Liver (tissue), 9 donors: ENCODE results near the gene ARHGDIB. TPM values are rescaled to one million over a fixed set of nuclear protein-coding genes. Genes with fewer than 3 reads are reported as not detected.

Experiments
- DNase-seq: peaks from one replicate; pipeline ENCODE4 v3.0.0-alpha.2; 2017; ENCODE audit warnings: low spot score
- H3K27ac ChIP-seq, 2 donors: one replicate each; pipeline ENCODE4 v1.7.0; 2013; ENCODE audit warnings: inconsistent platforms in 2 of 2, low read length in 2 of 2, control low read depth in 1 of 2, low read depth in 1 of 2, mild to moderate bottlenecking in 1 of 2
- H3K27me3 ChIP-seq, 4 donors: one replicate each; pipeline versions ENCODE4 v1.6.1 to v1.7.0; 2013; ENCODE audit warnings: low read length in 3 of 4, inconsistent platforms in 1 of 4, mild to moderate bottlenecking in 1 of 4, moderate library complexity in 1 of 4; ENCODE audit not compliant: control insufficient read depth in 4 of 4, insufficient read depth in 4 of 4
- H3K36me3 ChIP-seq, 4 donors: one replicate each; pipeline versions ENCODE4 v1.6.1 to v1.7.0; 2013; ENCODE audit warnings: low read length in 3 of 4, mild to moderate bottlenecking in 3 of 4, low read depth in 1 of 4, moderate library complexity in 1 of 4; ENCODE audit not compliant: control insufficient read depth in 4 of 4, insufficient read depth in 3 of 4
- H3K4me1 ChIP-seq, 4 donors: one replicate each; pipeline versions ENCODE4 v1.6.1 to v1.7.0; 2013; ENCODE audit warnings: low read length in 3 of 4, mild to moderate bottlenecking in 3 of 4, moderate library complexity in 1 of 4; ENCODE audit not compliant: control insufficient read depth in 4 of 4, insufficient read depth in 4 of 4
- H3K4me3 ChIP-seq, 3 donors: one replicate each; pipeline versions ENCODE4 v1.6.1 to v1.7.0; 2013; ENCODE audit warnings: low read length in 3 of 3, control low read depth in 1 of 3, low read depth in 1 of 3, mild to moderate bottlenecking in 1 of 3
- H3K9ac ChIP-seq, 2 donors: one replicate each; pipeline ENCODE4 v1.7.0; 2013; ENCODE audit warnings: low read length in 2 of 2, mild to moderate bottlenecking in 2 of 2, moderate library complexity in 2 of 2, control low read depth in 1 of 2, low read depth in 1 of 2
- H3K9me3 ChIP-seq, 4 donors: one replicate each; pipeline versions ENCODE4 v1.6.1 to v1.7.0; 2013; ENCODE audit warnings: low read length in 3 of 4; ENCODE audit not compliant: control insufficient read depth in 4 of 4
- EGR1 ChIP-seq, 2 donors: IDR thresholded peaks; 2 replicates each; pipeline ENCODE4 v1.6.1; 2016 to 2018; ENCODE audit warnings: antibody characterized with exemption in 2 of 2, low read depth in 2 of 2
- FOXA1 ChIP-seq: IDR thresholded peaks from 2 replicates; pipeline ENCODE4 v1.6.1; 2016; ENCODE audit warnings: antibody characterized with exemption
- FOXA2 ChIP-seq: IDR thresholded peaks from 2 replicates; pipeline ENCODE4 v1.6.1; 2016; ENCODE audit warnings: antibody characterized with exemption
- GABPA ChIP-seq, 2 donors: IDR thresholded peaks in 1 of 2; conservative IDR thresholded peaks in 1 of 2; 2 replicates each; pipeline ENCODE4 v1.6.1; 2016; ENCODE audit warnings: antibody characterized with exemption in 2 of 2, mild to moderate bottlenecking in 1 of 2, moderate library complexity in 1 of 2
- HNF4A ChIP-seq, 2 donors: conservative IDR thresholded peaks; 2 replicates each; pipeline ENCODE4 v1.6.1; 2016; ENCODE audit warnings: antibody characterized with exemption in 2 of 2, mild to moderate bottlenecking in 2 of 2
- HNF4G ChIP-seq: IDR thresholded peaks from 2 replicates; pipeline ENCODE4 v1.6.1; 2016; ENCODE audit warnings: antibody characterized with exemption
- JUND ChIP-seq, 2 donors: IDR thresholded peaks; 2 replicates each; pipeline ENCODE4 v1.6.1; 2016; ENCODE audit warnings: antibody characterized with exemption in 2 of 2
- MAX ChIP-seq: IDR thresholded peaks from 2 replicates; pipeline ENCODE4 v1.6.1; 2016; ENCODE audit warnings: antibody characterized with exemption
- NR2F2 ChIP-seq: IDR thresholded peaks from 2 replicates; pipeline ENCODE4 v1.6.1; 2016; ENCODE audit warnings: antibody characterized with exemption
- RAD21 ChIP-seq, 2 donors: IDR thresholded peaks; 2 replicates each; pipeline ENCODE4 v1.6.1; 2016; ENCODE audit warnings: antibody characterized with exemption in 2 of 2, mild to moderate bottlenecking in 2 of 2
- REST ChIP-seq: IDR thresholded peaks from 2 replicates; pipeline ENCODE4 v1.6.1; 2016; ENCODE audit warnings: antibody characterized with exemption, mild to moderate bottlenecking
- RXRA ChIP-seq, 2 donors: IDR thresholded peaks; 2 replicates each; pipeline ENCODE4 v1.6.1; 2017 to 2018; ENCODE audit warnings: antibody characterized with exemption in 2 of 2, mild to moderate bottlenecking in 1 of 2
- SP1 ChIP-seq: IDR thresholded peaks from 2 replicates; pipeline ENCODE4 v1.6.1; 2018; ENCODE audit warnings: antibody characterized with exemption, mild to moderate bottlenecking
- TAF1 ChIP-seq: conservative IDR thresholded peaks from 2 replicates; pipeline ENCODE4 v1.6.1; 2016; ENCODE audit warnings: antibody characterized with exemption, mild to moderate bottlenecking
- ZBTB33 ChIP-seq: IDR thresholded peaks from 2 replicates; pipeline ENCODE4 v1.6.1; 2016; ENCODE audit warnings: antibody characterized with exemption
- WGBS: extraction: QIAGEN DNeasy Blood & Tissue Kit; methylation state at CpG from one replicate; pipeline ENCODE4 v1.1.7; 2013; 5-methylcytosine and 5-hydroxymethylcytosine counted together
- polyA plus RNA-seq, 2 donors: library from polyadenylated mRNA; stranded (reverse) in 1 of 2; unstranded in 1 of 2; fragments of 200-250 nt in 1 of 2; fragments of >200 nt in 1 of 2; fragmentation: Nextera tagmentation in 1 of 2; extraction: Ambion mirVana in 1 of 2; gene quantifications; one replicate each; pipeline versions ENCODE4 v1.2.1 to v1.2.3, GENCODE V29; 2013 to 2015
- total RNA-seq, 2 donors: library from RNA; depleted of rRNA; stranded (reverse); fragments of >200 nt; gene quantifications; one replicate each; pipeline ENCODE4 v1.2.3, GENCODE V29; 2014
- TF ChIP-seq, protein P1 (sequence below): IDR thresholded peaks from 2 replicates; pipeline ENCODE4 v1.6.1; 2016; ENCODE audit warnings: antibody characterized with exemption
- TF ChIP-seq, protein P2 (sequence below): fragments of 150-350 bp; IDR thresholded peaks from 2 replicates; pipeline ENCODE4 v1.5.1; 2017; ENCODE audit warnings: improper control_type of control experiment, low read depth, low read length; ENCODE audit not compliant: missing input control
- donor health status: healthy.
- donor health status: healthy.
- donor health status: healthy.
- donor health status: healthy.
- donor health status: healthy.

The ARHGDIB gene
- total and polyA plus RNA-seq, 4 donors: 36.3 to 66.9 (median 47.5) TPM

DNA sequence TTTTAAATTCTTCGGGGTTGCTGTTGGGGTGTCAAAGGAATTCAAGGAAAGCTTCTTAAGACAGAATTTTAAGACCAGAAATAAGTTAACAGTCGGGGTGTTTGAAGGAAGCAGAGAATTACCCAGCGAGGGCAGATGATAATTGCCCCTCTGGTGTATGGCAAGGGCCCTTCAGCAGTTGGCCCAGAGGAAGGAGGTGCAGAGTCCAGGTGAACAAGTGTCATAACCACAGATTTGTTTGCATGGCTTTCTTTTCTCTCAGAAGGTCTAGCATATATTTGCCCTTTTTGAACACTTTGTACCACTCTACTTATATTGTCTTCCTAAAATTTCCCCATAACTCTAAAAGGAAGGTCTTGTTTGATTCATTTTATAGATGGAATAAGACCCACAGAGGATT lies 13.2 kb upstream of the ARHGDIB start:
- Histone ChIP-seq H3K4me1 (no peaks in the 10 kb centered on the region), H3K4me3 (no peak overlapping the region), H3K9ac (no peak overlapping the region), H3K36me3 (no peaks in the 10 kb centered on the region), H3K27me3 (no peaks in the 10 kb centered on the region), H3K9me3 (no peaks in the 10 kb centered on the region), H3K27ac (no peak overlapping the region)
- TF ChIP-seq REST (no peak), MAX (no peak), JUND (IDR thresholded peaks at IDR 0.05) (no peak), EGR1 (IDR thresholded peaks at IDR 0.05; ENCODE audit: low read depth in 2 of 2) (no peak), TAF1 (no peak), HNF4A (conservative IDR thresholded peaks at IDR 0.05) (no peak), RAD21 (IDR thresholded peaks at IDR 0.05) (no peak), GABPA (IDR thresholded peaks at IDR 0.05 in 1 of 2, conservative IDR thresholded peaks at IDR 0.05 in 1 of 2) (no peak), HNF4G (no peak), FOXA2 (no peak), RXRA (IDR thresholded peaks at IDR 0.05) (no peak), ZBTB33 (no peak), NR2F2 (no peak), SP1 (no peak), FOXA1 (no peak)
- TF ChIP-seq, protein P1, sequence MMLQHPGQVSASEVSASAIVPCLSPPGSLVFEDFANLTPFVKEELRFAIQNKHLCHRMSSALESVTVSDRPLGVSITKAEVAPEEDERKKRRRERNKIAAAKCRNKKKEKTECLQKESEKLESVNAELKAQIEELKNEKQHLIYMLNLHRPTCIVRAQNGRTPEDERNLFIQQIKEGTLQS: no peak
- TF ChIP-seq, protein P2, sequence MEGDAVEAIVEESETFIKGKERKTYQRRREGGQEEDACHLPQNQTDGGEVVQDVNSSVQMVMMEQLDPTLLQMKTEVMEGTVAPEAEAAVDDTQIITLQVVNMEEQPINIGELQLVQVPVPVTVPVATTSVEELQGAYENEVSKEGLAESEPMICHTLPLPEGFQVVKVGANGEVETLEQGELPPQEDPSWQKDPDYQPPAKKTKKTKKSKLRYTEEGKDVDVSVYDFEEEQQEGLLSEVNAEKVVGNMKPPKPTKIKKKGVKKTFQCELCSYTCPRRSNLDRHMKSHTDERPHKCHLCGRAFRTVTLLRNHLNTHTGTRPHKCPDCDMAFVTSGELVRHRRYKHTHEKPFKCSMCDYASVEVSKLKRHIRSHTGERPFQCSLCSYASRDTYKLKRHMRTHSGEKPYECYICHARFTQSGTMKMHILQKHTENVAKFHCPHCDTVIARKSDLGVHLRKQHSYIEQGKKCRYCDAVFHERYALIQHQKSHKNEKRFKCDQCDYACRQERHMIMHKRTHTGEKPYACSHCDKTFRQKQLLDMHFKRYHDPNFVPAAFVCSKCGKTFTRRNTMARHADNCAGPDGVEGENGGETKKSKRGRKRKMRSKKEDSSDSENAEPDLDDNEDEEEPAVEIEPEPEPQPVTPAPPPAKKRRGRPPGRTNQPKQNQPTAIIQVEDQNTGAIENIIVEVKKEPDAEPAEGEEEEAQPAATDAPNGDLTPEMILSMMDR: no peak
- WGBS: 87% methylated on average over 3 of the region's 3 CpGs
- no peak for DNase-seq

- no peak for DNase-seq
Measured at GRCh38 chr12:14972816-14973215, 11.4 kb upstream of the ARHGDIB start, which contains the start of gene PDE6H. PDE6H (plus strand) TSS chr12:14973042; CDS start chr12:14978013, 4,971 bp downstream.

More at GRCh38 chr12:14972816-14973215, 11.4 kb upstream of the ARHGDIB start, which contains the start of gene PDE6H:
- no peak for TF ChIP-seq JUND (IDR thresholded peaks at IDR 0.05)
- TF ChIP-seq, protein P1: no peak
- no peak for TF ChIP-seq MAX
- TF ChIP-seq RAD21 (IDR thresholded peaks at IDR 0.05): no peak
- no peak for TF ChIP-seq FOXA2
- TF ChIP-seq, protein P2: no peak
- TF ChIP-seq ZBTB33: no peak
- no peak within 1 kb of the TSS for H3K4me3 ChIP-seq
- H3K4me1 ChIP-seq: no peaks in the 10 kb centered on the region
- H3K36me3 ChIP-seq: no peaks in the 10 kb centered on the region
- 92% methylated on average over 2 of the region's 2 CpGs for WGBS
- no peak within 1 kb of the TSS for H3K27ac ChIP-seq
- H3K27me3 ChIP-seq: no peaks in the 10 kb centered on the region
- no peaks in the 10 kb centered on the region for H3K9me3 ChIP-seq
- H3K9ac ChIP-seq: no peak within 1 kb of the TSS
